KOPT-K1 (cell line): ENCODE measurements around the gene MTG1.
"Not testable (repeated sequence)": the region's sequence is repeated elsewhere in the genome, so short reads cannot be mapped to it uniquely, and the experiment has no call there.

ENCODE experiments used
- H3K27ac ChIP-seq: fragments of 200-600 bp; sonication (generic); 2 replicates; pipeline ENCODE4 v1.5.1; 2016; ENCODE audit warnings: antibody characterized with exemption, mild to moderate bottlenecking, low read depth, low read length; ENCODE audit not compliant: poor library complexity, severe bottlenecking
- H3K36me3 ChIP-seq: fragments of 200-600 bp; sonication (generic); 2 replicates; pipeline ENCODE4 v1.5.1; 2017; ENCODE audit warnings: antibody characterized with exemption, mild to moderate bottlenecking, low read length, moderate library complexity; ENCODE audit not compliant: insufficient read depth
- H3K9me3 ChIP-seq: fragments of 200-600 bp; sonication (generic); 2 replicates; pipeline ENCODE4 v1.5.1; 2017; ENCODE audit warnings: antibody characterized with exemption, low read length, mild to moderate bottlenecking; ENCODE audit not compliant: insufficient read depth, poor library complexity, severe bottlenecking

Gene MTG1

GRCh38 chr10:133396035-133396624 is 2.2 kb downstream of the MTG1 start:
- peaks cover 59% of the 10 kb centered on the region for H3K36me3 ChIP-seq
- H3K9me3 ChIP-seq, result no peaks in the 10 kb centered on the region
- no peak overlapping the region for H3K27ac ChIP-seq

GRCh38 chr10:133397938-133398337 is 4.0 kb downstream of the MTG1 start:
- peaks cover 77% of the 10 kb centered on the region for H3K36me3 ChIP-seq
- no peak overlapping the region for H3K27ac ChIP-seq
- no peaks in the 10 kb centered on the region for H3K9me3 ChIP-seq

GRCh38 chr10:133399123-133399601 is 5.2 kb downstream of the MTG1 start:
- no peaks in the 10 kb centered on the region for H3K9me3 ChIP-seq
- peaks cover 88% of the 10 kb centered on the region for H3K36me3 ChIP-seq
- H3K27ac ChIP-seq, result no peak overlapping the region

- no peak overlapping the region for H3K27ac ChIP-seq
- H3K36me3 ChIP-seq, result peaks cover 99% of the 10 kb centered on the region
- H3K9me3 ChIP-seq, result no peaks in the 10 kb centered on the region
These were observed 6.9 kb downstream of the MTG1 start for GRCh38 chr10:133400624-133401424.

- peaks cover 98% of the 10 kb centered on the region for H3K36me3 ChIP-seq
- H3K27ac ChIP-seq, result no peak overlapping the region
- no peaks in the 10 kb centered on the region for H3K9me3 ChIP-seq
These were observed 7.5 kb downstream of the MTG1 start for GRCh38 chr10:133401500-133401899.

- no peak overlapping the region for H3K27ac ChIP-seq
- H3K36me3 ChIP-seq, result peaks cover 98% of the 10 kb centered on the region
- peaks cover 5% of the 10 kb centered on the region for H3K9me3 ChIP-seq
These were observed 8.2 kb downstream of the MTG1 start for GRCh38 chr10:133401981-133402725.

- Histone ChIP-seq H3K36me3 (peaks cover 98% of the 10 kb centered on the region), H3K9me3 (peaks cover 12% of the 10 kb centered on the region), H3K27ac (no peak overlapping the region)
These were observed 9.4 kb downstream of the MTG1 start for GRCh38 chr10:133403359-133403758.

GRCh38 chr10:133403784-133404183 is 9.8 kb downstream of the MTG1 start:
- peaks cover 98% of the 10 kb centered on the region for H3K36me3 ChIP-seq
- no peak overlapping the region for H3K27ac ChIP-seq
- peaks cover 17% of the 10 kb centered on the region for H3K9me3 ChIP-seq

- Histone ChIP-seq H3K36me3 (peaks cover 98% of the 10 kb centered on the region), H3K9me3 (peaks cover 31% of the 10 kb centered on the region), H3K27ac (no peak overlapping the region)
These were observed 11.3 kb downstream of the MTG1 start for GRCh38 chr10:133405272-133405671.

- Histone ChIP-seq H3K27ac (no peak overlapping the region), H3K9me3 (peaks cover 39% of the 10 kb centered on the region), H3K36me3 (peaks cover 98% of the 10 kb centered on the region)
These were observed 12.0 kb downstream of the MTG1 start for GRCh38 chr10:133405844-133406527.

- H3K36me3 ChIP-seq, result peaks cover 85% of the 10 kb centered on the region
- H3K9me3 ChIP-seq, result peaks cover 80% of the 10 kb centered on the region
- H3K27ac ChIP-seq, result no peak overlapping the region
These were observed 17.8 kb downstream of the MTG1 start for GRCh38 chr10:133411523-133412380.

- Histone ChIP-seq H3K9me3 (peaks cover 75% of the 10 kb centered on the region), H3K27ac (no peak overlapping the region), H3K36me3 (peaks cover 79% of the 10 kb centered on the region)
These were observed 18.4 kb downstream of the MTG1 start for GRCh38 chr10:133412381-133412711.

- Histone ChIP-seq H3K9me3 (peaks cover 59% of the 10 kb centered on the region), H3K36me3 (peaks cover 76% of the 10 kb centered on the region)
- H3K27ac ChIP-seq, result not testable (repeated sequence)
These were observed 20.4 kb downstream of the MTG1 start for GRCh38 chr10:133414401-133414800.

- H3K27ac ChIP-seq, result no peak overlapping the region
- peaks cover 45% of the 10 kb centered on the region for H3K9me3 ChIP-seq
- H3K36me3 ChIP-seq, result peaks cover 76% of the 10 kb centered on the region
These were observed 21.8 kb downstream of the MTG1 start for GRCh38 chr10:133415752-133416151.
